Keratinocyte (primary cell): Measurements from ENCODE around the gene ADAMTSL1.

Experiments
- EZH2 ChIP-seq: IDR thresholded peaks from one replicate; pipeline ENCODE4 v1.6.1; 2012; ENCODE audit warnings: inconsistent platforms, mild to moderate bottlenecking, low read length, moderate library complexity
- TF ChIP-seq, protein P1 (sequence below), 3 experiments: IDR thresholded peaks in 1 of 3; conservative IDR thresholded peaks in 1 of 3; optimal IDR thresholded peaks in 1 of 3; 2 replicates in 2 of 3; 3 replicates in 1 of 3; pipeline versions ENCODE3 to v1.5.1; 2011; ENCODE audit warnings: low read length in 3 of 3, mild to moderate bottlenecking in 3 of 3, moderate library complexity in 2 of 3, control low read depth in 1 of 3, inconsistent platforms in 1 of 3; ENCODE audit not compliant: insufficient read depth in 2 of 3; ENCODE audit errors: extremely low read depth in 1 of 3

DNA sequence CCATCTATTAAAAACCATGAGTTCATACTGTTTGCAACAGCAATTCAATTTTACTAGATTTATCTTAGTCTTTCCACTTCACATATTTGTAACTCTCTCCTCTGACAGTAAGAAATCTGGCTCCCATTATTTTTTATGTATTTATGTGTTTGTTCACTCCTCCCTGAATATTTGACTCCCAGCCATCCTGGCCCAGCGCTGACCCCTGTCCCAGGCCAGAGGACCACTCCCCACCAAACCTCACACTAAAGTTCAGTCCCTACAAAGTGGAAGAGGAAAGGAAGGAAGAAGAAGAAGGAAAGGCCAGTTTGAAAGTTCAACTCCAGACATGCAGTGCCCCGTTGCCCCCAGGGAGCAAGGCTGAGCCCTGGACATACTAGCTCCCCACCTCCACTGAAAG is 271.8 kb downstream of the ADAMTSL1 start:
- TF ChIP-seq, protein P1, sequence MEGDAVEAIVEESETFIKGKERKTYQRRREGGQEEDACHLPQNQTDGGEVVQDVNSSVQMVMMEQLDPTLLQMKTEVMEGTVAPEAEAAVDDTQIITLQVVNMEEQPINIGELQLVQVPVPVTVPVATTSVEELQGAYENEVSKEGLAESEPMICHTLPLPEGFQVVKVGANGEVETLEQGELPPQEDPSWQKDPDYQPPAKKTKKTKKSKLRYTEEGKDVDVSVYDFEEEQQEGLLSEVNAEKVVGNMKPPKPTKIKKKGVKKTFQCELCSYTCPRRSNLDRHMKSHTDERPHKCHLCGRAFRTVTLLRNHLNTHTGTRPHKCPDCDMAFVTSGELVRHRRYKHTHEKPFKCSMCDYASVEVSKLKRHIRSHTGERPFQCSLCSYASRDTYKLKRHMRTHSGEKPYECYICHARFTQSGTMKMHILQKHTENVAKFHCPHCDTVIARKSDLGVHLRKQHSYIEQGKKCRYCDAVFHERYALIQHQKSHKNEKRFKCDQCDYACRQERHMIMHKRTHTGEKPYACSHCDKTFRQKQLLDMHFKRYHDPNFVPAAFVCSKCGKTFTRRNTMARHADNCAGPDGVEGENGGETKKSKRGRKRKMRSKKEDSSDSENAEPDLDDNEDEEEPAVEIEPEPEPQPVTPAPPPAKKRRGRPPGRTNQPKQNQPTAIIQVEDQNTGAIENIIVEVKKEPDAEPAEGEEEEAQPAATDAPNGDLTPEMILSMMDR (optimal IDR thresholded peaks at IDR 0.05 in 1 of 3, IDR thresholded peaks at IDR 0.05 in 1 of 3, conservative IDR thresholded peaks at IDR 0.05 in 1 of 3; ENCODE audit: extremely low read depth in 1 of 3, insufficient read depth in 2 of 3, low read length in 3 of 3) = no peak
- no peak for TF ChIP-seq EZH2
